Mucosa of rectum (tissue), 2 donors: ENCODE results near the gene CABCOCO1.

ENCODE experiments used
- H3K27ac ChIP-seq, 2 donors: one replicate each; pipeline ENCODE4 v1.7.0; 2013; ENCODE audit warnings: inconsistent platforms in 2 of 2, low read depth in 2 of 2, low read length in 2 of 2
- H3K27me3 ChIP-seq, 2 donors: one replicate each; pipeline ENCODE4 v1.7.0; 2013; ENCODE audit warnings: low read length in 2 of 2; ENCODE audit not compliant: control insufficient read depth in 2 of 2, insufficient read depth in 2 of 2
- H3K36me3 ChIP-seq, 2 donors: one replicate each; pipeline ENCODE4 v1.7.0; 2013; ENCODE audit warnings: low read length in 2 of 2; ENCODE audit not compliant: control insufficient read depth in 2 of 2, insufficient read depth in 2 of 2
- H3K4me1 ChIP-seq, 2 donors: one replicate each; pipeline ENCODE4 v1.7.0; 2013; ENCODE audit warnings: low read length in 2 of 2, mild to moderate bottlenecking in 1 of 2; ENCODE audit not compliant: control insufficient read depth in 2 of 2, insufficient read depth in 2 of 2
- H3K4me3 ChIP-seq, 2 donors: one replicate each; pipeline ENCODE4 v1.7.0; 2013; ENCODE audit warnings: low read length in 2 of 2
- H3K9ac ChIP-seq, 2 donors: one replicate each; pipeline ENCODE4 v1.7.0; 2013; ENCODE audit warnings: low read length in 2 of 2, low read depth in 1 of 2, mild to moderate bottlenecking in 1 of 2
- H3K9me3 ChIP-seq, 2 donors: one replicate each; pipeline ENCODE4 v1.7.0; 2013; ENCODE audit warnings: low read length in 2 of 2; ENCODE audit not compliant: control insufficient read depth in 2 of 2
- donor health status: healthy.
- donor health status: Normal muscosa, but diverticular disease.

The CABCOCO1 gene

DNA sequence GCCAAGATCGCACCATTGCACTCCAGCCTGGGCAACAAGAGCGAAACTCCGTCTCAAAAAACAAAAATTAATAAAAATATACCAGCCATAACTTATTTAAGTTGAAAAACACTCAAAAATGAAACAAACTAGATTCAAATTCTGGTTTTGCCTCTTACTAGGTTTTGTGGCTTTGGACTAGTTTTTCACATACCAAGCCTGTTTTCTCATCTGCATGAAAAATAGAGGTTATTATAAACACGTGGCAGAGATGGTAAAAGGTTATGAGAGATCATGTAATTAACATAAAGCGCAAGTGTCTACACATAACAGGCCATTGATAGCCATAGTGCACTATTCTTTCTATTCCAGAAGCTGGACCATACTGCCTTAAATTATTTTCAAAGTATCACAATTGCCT, 35.5 kb upstream of the CABCOCO1 start:
- Histone ChIP-seq H3K9me3 (no peaks in the 10 kb centered on the region), H3K4me3 (no peak overlapping the region), H3K4me1 (no peaks in the 10 kb centered on the region), H3K9ac (no peak overlapping the region), H3K27ac (no peak overlapping the region), H3K27me3 (no peaks in the 10 kb centered on the region), H3K36me3 (no peaks in the 10 kb centered on the region)

DNA sequence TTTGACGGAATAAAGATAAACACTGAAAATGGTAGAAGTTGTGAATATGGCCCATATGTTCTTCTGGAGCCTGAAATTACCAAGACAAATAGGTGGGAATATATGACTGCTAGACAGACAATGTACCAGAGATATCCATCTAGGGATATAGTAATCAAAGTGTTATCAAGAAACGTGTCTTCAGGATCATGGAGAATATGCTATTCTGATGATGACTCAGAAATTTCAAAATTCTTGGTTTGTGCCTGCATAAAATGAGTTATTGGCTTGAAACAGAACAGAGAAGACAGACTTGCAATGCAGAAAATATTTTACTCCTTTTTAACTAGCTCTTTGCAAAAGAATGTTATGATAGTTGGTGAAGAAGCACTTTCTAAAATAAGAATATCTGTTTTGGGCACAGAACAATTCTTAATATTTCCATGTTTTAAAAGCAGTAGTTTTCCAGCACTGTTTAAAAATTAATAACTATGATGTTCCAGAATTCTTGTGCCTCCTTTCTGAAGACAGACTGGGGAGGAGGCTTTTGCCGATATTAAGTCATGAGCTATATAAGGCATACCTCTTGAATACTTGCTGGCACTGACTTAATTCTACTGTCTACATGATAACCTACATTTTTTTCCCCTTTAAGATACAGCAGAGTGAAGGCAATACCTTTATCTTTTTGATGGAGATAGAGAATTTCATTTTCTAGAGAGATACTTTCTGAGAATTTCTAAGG, 34.4 kb upstream of the CABCOCO1 start:
- Histone ChIP-seq H3K9ac (no peak overlapping the region), H3K36me3 (no peaks in the 10 kb centered on the region), H3K4me3 (no peak overlapping the region), H3K4me1 (no peaks in the 10 kb centered on the region), H3K27me3 (no peaks in the 10 kb centered on the region), H3K27ac (no peak overlapping the region), H3K9me3 (no peaks in the 10 kb centered on the region)

GRCh38 chr10:61628875-61629513, 33.7 kb upstream of the CABCOCO1 start:
- no peak overlapping the region for H3K9ac ChIP-seq
- no peaks in the 10 kb centered on the region for H3K27me3 ChIP-seq
- no peak overlapping the region for H3K27ac ChIP-seq
- no peaks in the 10 kb centered on the region for H3K9me3 ChIP-seq
- no peaks in the 10 kb centered on the region for H3K4me1 ChIP-seq
- H3K36me3 ChIP-seq, result no peaks in the 10 kb centered on the region
- no peak overlapping the region for H3K4me3 ChIP-seq

- Histone ChIP-seq H3K9ac (no peak overlapping the region), H3K27ac (no peak overlapping the region), H3K27me3 (no peaks in the 10 kb centered on the region), H3K4me1 (no peaks in the 10 kb centered on the region), H3K36me3 (no peaks in the 10 kb centered on the region), H3K4me3 (no peak overlapping the region), H3K9me3 (no peaks in the 10 kb centered on the region)
Observed at GRCh38 chr10:61629576-61629975, 33.2 kb upstream of the CABCOCO1 start.

DNA sequence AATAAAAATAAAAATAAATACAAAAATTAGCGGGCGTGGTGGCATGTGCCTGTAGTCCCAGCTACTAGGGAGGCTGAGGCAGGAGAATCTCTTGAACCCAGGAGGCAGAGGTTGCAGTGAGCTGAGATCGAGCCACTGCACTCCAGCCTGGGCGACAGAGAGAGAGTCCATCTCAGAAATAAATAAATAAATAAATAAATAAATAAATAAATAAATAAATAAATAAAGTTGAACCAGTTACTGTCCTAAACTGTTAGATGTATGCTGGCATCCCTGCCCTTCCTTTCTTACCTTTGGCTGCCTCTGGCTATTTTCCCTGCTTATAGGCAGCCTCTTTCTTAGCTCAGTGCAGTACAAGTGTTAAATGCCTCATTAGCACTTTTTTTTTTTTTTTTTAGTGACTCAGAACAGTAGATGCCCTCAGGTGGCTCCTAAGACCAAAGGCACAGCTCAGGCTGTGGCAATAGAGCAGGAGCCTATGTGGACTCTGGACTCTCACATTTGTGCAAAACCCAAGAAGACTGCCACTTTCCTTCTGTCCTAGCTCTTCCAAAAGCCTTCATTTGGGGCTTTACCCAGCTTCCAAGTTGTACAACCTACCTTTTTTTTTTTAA, 30.6 kb upstream of the CABCOCO1 start:
- H3K9ac ChIP-seq, result no peak overlapping the region
- no peaks in the 10 kb centered on the region for H3K27me3 ChIP-seq
- H3K9me3 ChIP-seq, result no peaks in the 10 kb centered on the region
- H3K4me3 ChIP-seq, result no peak overlapping the region
- no peaks in the 10 kb centered on the region for H3K4me1 ChIP-seq
- H3K36me3 ChIP-seq, result no peaks in the 10 kb centered on the region
- no peak overlapping the region for H3K27ac ChIP-seq

DNA sequence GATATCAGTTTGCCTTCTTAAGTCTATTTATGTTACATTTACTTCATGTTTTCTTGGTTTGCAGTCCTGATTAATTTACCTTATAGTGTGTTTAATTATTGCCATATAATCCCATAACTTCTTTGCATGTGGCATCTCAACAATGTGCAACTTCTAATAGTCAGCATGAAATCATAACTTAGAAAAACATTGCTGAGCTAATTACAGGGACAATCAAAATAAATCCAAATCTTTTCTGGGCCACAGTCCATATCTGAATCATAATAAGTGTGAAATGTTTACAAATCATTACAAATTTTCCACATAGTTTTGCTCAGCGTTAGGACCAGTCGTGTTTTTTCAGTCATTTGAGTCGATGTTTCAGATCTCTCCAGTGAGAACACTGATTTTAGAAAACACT, 29.1 kb upstream of the CABCOCO1 start:
- no peak overlapping the region for H3K27ac ChIP-seq

DNA sequence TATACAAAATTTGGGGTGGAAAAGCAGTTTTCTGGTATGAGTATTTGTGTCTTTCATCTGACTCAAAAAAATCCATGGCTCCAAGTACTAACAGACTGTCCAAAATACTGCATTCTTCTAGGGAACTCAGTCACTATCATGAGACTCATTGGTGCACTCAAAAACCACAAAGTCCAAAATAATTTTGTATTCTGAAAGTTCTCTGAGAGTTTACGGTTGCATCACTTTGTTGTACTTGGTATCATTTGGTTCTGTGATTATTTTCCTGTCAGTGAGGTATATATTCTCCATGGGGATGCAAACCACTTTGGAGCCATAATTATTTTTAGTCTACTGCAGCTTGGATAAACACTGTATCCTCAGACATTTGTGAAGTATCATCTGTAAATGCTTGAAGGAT, 28.0 kb upstream of the CABCOCO1 start:
- no peak overlapping the region for H3K4me3 ChIP-seq
- no peak overlapping the region for H3K9ac ChIP-seq
- no peaks in the 10 kb centered on the region for H3K4me1 ChIP-seq
- H3K27ac ChIP-seq, result no peak overlapping the region
- H3K36me3 ChIP-seq, result no peaks in the 10 kb centered on the region
- H3K27me3 ChIP-seq, result no peaks in the 10 kb centered on the region
- H3K9me3 ChIP-seq, result no peaks in the 10 kb centered on the region

More for the DNA sequence above, 29.1 kb upstream of the CABCOCO1 start:
- H3K9ac ChIP-seq, result no peak overlapping the region
- no peaks in the 10 kb centered on the region for H3K9me3 ChIP-seq
- no peaks in the 10 kb centered on the region for H3K27me3 ChIP-seq
- H3K36me3 ChIP-seq, result no peaks in the 10 kb centered on the region
- H3K4me3 ChIP-seq, result no peak overlapping the region
- H3K4me1 ChIP-seq, result no peaks in the 10 kb centered on the region

DNA sequence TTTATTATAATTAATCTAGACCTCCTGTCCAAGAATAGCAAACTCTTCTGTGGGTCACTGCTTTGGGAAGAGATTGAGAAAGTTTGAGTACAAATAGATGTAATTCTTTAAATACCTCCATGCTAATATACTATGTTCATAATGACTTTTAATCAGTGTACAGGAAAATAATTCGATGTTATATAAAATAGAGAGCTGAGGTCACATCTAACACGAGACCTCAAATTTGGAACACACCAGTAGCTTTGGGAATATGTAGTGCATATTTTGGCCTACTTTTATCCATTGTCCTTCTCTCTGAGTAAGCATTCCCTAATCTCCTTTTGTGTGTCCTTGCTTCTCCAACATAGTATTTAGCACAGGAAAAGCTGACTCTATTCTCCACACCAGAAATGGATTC, 27.3 kb upstream of the CABCOCO1 start:
- no peak overlapping the region for H3K27ac ChIP-seq
- no peaks in the 10 kb centered on the region for H3K9me3 ChIP-seq
- no peaks in the 10 kb centered on the region for H3K4me1 ChIP-seq
- H3K9ac ChIP-seq, result no peak overlapping the region
- no peak overlapping the region for H3K4me3 ChIP-seq
- no peaks in the 10 kb centered on the region for H3K36me3 ChIP-seq
- no peaks in the 10 kb centered on the region for H3K27me3 ChIP-seq

DNA sequence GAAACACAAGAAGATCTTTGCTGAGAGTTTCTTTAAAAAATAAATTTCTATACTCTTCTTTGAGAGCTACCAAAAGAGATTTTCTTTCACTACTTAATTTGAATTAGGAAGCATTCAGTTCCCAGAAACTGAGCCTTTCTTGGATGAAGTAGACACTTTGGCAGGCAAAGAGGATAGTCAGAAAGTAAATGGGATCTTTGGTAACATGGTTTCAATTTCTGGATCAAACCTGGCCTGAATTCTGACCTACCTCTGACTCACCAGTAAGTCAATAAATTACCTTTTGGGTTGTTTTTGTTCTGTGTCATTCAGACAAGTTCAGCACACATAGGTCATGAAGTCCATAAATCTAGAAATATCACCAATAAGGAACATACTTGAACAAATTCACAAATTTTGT, 26.8 kb upstream of the CABCOCO1 start:
- Histone ChIP-seq H3K9ac (no peak overlapping the region), H3K27ac (no peak overlapping the region), H3K4me1 (no peaks in the 10 kb centered on the region), H3K36me3 (no peaks in the 10 kb centered on the region), H3K9me3 (no peaks in the 10 kb centered on the region), H3K4me3 (no peak overlapping the region), H3K27me3 (no peaks in the 10 kb centered on the region)

DNA sequence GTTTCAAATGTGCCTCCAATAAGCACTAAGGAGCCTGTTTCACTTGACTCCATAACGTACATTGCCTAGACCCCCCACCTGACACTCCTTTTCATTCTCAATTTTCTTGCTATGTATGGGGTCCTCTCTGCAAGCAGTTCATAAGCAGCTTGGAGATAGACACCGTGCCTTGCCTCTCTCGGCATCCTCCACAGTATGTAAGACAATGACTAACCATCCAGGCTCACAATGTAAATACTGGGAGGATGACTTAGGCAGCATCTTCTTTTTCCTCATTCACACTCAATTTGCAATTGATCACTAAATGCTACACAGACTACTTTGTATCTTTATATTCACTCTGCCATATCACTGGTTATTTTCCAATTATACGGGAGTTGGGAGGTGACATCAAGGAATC, 22.8 kb upstream of the CABCOCO1 start:
- H3K9ac ChIP-seq, result no peak overlapping the region
- no peaks in the 10 kb centered on the region for H3K36me3 ChIP-seq
- no peaks in the 10 kb centered on the region for H3K27me3 ChIP-seq
- no peak overlapping the region for H3K4me3 ChIP-seq
- no peaks in the 10 kb centered on the region for H3K9me3 ChIP-seq
- H3K4me1 ChIP-seq, result no peaks in the 10 kb centered on the region
- no peak overlapping the region for H3K27ac ChIP-seq
